Ishikawa (cell line): ENCODE results near the gene NLRP1.

Experiments used
- CEBPB ChIP-seq: IDR thresholded peaks from 2 replicates; pipeline ENCODE4 v1.6.1; 2012
- CREB1 ChIP-seq: IDR thresholded peaks from 2 replicates; pipeline ENCODE4 v1.6.1; 2012; ENCODE audit warnings: low read depth
- EGR1 ChIP-seq: IDR thresholded peaks from 2 replicates; pipeline ENCODE4 v1.6.1; 2012
- EP300 ChIP-seq: IDR thresholded peaks from 2 replicates; pipeline ENCODE4 v1.6.1; 2012; ENCODE audit warnings: borderline replicate concordance
- FOXM1 ChIP-seq: IDR thresholded peaks from 2 replicates; pipeline ENCODE4 v1.6.1; 2012; ENCODE audit warnings: low read depth, borderline replicate concordance
- NFIC ChIP-seq: IDR thresholded peaks from 2 replicates; pipeline ENCODE4 v1.6.1; 2012
- RAD21 ChIP-seq: IDR thresholded peaks from 2 replicates; pipeline ENCODE4 v1.6.1; 2012; ENCODE audit warnings: low read depth
- TAF1 ChIP-seq: IDR thresholded peaks from 2 replicates; pipeline ENCODE4 v1.6.1; 2012; ENCODE audit warnings: low read depth, mild to moderate bottlenecking
- TCF12 ChIP-seq: IDR thresholded peaks from 2 replicates; pipeline ENCODE4 v1.6.1; 2012; ENCODE audit warnings: low read depth
- TEAD4 ChIP-seq: IDR thresholded peaks from 2 replicates; pipeline ENCODE4 v1.6.1; 2012
- YY1 ChIP-seq: IDR thresholded peaks from 2 replicates; pipeline ENCODE4 v1.6.1; 2012; ENCODE audit warnings: low read depth
- ZBTB7A ChIP-seq: IDR thresholded peaks from 2 replicates; pipeline ENCODE4 v1.6.1; 2012; ENCODE audit warnings: low read depth
- TF ChIP-seq, protein P1 (sequence below): IDR thresholded peaks from 2 replicates; pipeline ENCODE4 v1.6.1; 2012; ENCODE audit warnings: low read depth, mild to moderate bottlenecking
- TF ChIP-seq, protein P2 (sequence below): IDR thresholded peaks from 2 replicates; pipeline ENCODE4 v1.6.1; 2012
- TF ChIP-seq, protein P3 (sequence below): IDR thresholded peaks from 2 replicates; pipeline ENCODE4 v1.6.1; 2012

NLRP1 gene

DNA sequence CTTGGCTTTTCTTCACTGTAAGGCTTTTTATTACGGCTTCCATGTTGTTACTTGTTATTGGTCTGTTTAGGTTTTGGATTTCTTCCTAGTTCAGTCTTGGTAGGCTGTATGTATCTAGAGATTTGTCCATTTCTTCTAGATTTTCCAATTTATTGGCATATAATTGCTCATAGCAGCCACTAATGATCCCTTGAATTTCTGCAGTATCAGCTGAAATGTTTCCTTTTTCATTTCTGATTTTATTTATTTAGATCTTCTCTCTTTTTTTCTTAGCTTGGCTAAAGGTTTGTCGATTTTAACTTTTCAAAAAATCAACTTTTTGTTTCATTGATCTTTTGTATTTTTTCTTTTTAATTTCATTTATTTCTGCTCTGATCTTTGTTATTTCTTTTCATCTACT is 18.5 kb downstream of the NLRP1 start:
- no peak for TF ChIP-seq FOXM1
- no peak for TF ChIP-seq CREB1
- no peak for TF ChIP-seq CEBPB
- no peak for TF ChIP-seq NFIC
- no peak for TF ChIP-seq RAD21
- no peak for TF ChIP-seq TEAD4
- no peak for TF ChIP-seq TCF12
- TF ChIP-seq, protein P1, sequence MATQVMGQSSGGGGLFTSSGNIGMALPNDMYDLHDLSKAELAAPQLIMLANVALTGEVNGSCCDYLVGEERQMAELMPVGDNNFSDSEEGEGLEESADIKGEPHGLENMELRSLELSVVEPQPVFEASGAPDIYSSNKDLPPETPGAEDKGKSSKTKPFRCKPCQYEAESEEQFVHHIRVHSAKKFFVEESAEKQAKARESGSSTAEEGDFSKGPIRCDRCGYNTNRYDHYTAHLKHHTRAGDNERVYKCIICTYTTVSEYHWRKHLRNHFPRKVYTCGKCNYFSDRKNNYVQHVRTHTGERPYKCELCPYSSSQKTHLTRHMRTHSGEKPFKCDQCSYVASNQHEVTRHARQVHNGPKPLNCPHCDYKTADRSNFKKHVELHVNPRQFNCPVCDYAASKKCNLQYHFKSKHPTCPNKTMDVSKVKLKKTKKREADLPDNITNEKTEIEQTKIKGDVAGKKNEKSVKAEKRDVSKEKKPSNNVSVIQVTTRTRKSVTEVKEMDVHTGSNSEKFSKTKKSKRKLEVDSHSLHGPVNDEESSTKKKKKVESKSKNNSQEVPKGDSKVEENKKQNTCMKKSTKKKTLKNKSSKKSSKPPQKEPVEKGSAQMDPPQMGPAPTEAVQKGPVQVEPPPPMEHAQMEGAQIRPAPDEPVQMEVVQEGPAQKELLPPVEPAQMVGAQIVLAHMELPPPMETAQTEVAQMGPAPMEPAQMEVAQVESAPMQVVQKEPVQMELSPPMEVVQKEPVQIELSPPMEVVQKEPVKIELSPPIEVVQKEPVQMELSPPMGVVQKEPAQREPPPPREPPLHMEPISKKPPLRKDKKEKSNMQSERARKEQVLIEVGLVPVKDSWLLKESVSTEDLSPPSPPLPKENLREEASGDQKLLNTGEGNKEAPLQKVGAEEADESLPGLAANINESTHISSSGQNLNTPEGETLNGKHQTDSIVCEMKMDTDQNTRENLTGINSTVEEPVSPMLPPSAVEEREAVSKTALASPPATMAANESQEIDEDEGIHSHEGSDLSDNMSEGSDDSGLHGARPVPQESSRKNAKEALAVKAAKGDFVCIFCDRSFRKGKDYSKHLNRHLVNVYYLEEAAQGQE: no peak
- TF ChIP-seq, protein P2, sequence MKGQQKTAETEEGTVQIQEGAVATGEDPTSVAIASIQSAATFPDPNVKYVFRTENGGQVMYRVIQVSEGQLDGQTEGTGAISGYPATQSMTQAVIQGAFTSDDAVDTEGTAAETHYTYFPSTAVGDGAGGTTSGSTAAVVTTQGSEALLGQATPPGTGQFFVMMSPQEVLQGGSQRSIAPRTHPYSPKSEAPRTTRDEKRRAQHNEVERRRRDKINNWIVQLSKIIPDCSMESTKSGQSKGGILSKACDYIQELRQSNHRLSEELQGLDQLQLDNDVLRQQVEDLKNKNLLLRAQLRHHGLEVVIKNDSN: no peak
- no peak for TF ChIP-seq TAF1
- no peak for TF ChIP-seq ZBTB7A
- TF ChIP-seq EGR1: no peak

DNA sequence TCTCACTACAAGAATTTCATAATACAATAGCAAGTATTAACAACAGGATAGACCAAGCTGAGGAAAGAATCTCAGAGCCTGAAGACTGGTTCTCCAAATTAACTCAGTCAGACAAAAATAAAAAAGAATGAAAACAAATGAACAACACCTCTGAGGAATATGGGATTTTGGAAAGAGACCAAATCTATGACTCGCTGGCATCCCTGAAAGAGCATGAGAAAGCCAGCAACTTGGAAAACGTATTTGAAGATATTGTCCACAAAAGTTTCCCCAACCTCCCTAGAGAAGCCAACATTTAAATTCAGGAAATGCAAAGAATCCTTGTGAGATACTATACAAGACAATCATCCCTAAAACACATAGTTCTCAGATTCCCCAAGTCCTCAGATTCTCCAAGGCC is 20.9 kb downstream of the NLRP1 start:
- TF ChIP-seq EP300: no peak
- TF ChIP-seq, protein P1: no peak
- TF ChIP-seq EGR1: no peak
- no peak for TF ChIP-seq TEAD4

DNA sequence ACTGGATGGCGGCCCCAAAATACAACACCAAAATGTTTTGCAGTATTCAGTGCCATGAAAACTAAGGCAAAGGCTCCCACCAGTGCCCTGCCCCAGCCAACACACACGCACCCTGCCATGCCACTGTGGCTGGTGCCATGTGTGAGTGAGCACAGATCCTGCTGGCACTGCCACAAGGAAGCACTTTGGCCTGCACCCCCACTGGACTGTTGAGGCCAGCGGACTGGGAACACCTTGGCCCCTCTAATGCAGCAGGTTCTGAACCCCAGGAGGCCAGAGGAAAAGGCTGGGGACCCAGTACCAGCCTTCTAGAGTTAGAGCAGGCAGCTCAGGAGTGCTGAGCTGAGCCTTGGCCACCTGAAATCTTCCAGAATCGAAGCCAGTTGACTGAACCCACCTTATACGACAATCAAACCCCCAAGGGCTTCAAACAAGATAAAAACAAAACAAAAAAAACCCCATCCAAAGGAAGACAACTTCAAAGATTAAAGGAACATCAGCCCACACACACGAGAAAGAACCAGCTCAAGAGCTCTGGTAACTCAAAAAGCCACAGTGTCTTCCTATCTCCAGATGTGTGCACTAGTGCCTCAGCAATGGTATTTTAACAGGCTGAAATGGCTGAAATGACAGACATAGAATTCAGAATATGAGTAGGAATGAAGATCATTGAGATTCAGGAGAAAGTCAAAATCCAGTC is 21.5 kb downstream of the NLRP1 start:
- TF ChIP-seq TAF1 (no peak), TCF12 (no peak), EP300 (no peak), CREB1 (no peak)
- TF ChIP-seq, protein P1: no peak

DNA sequence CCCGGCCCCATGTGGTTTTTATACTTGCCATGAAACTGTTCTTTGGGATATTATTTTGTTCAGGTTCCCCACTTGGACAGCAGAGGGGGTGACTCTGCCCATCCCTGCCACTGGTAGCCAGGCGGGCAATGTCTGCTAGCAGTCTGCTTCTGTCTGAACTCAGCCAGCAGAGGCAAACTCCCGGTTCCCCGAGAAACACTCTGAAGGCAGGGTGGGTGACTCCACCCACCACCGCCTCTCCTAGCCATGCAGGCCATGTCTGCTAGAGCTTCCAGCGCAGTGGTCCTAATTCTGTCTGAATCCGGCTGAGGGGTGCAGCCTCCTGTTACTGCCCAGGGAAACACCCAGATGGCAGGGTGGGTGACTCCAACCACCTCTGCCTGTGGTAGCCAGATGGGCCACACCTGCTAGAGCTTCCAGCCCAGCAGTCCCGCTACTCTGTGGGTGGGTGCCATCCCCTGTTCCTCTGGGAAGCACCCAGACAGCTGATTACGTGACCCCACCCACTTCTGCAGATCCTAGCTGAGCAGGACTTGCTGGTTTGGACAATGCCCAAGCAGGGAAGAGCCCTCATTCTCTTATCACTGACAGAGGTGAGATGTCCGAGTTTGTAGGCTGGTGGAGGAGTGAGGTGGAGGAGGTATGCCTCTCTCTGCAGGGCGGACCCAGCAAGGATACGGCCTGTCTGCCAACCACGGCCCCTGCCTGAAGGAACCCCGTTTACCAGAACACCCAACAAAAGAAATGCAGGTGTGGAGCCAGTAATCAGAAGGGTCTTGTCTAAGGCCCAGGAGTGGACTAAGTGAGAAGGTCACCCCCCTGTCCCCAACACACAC is 22.4 kb downstream of the NLRP1 start:
- TF ChIP-seq, protein P2: no peak
- TF ChIP-seq TEAD4 (no peak), CREB1 (no peak), TAF1 (no peak), TCF12 (no peak), CEBPB (no peak), FOXM1 (no peak), EGR1 (no peak), RAD21 (no peak), ZBTB7A (no peak), NFIC (no peak), YY1 (no peak), EP300 (no peak)
- TF ChIP-seq, protein P3, sequence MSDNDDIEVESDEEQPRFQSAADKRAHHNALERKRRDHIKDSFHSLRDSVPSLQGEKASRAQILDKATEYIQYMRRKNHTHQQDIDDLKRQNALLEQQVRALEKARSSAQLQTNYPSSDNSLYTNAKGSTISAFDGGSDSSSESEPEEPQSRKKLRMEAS: no peak
- TF ChIP-seq, protein P1: no peak
